NCI-H524 (cell line): ENCODE measurements around the gene CAMK1D.

Experiments used
- DNase-seq, 2 experiments: peaks; one replicate each; lab custom pipeline; 2025; lab: John Stamatoyannopoulos, UW

Gene CAMK1D

GRCh38 chr10:12823328-12823727 lies 474.0 kb downstream of the CAMK1D start:
- DNase-seq, result no peak

- no peak for DNase-seq
Observed at GRCh38 chr10:12825260-12825849, 476.0 kb downstream of the CAMK1D start.

GRCh38 chr10:12826800-12827372 lies 477.5 kb downstream of the CAMK1D start:
- no peak for DNase-seq

- DNase-seq, result no peak
Observed at GRCh38 chr10:12828736-12829135, 479.4 kb downstream of the CAMK1D start.

DNA sequence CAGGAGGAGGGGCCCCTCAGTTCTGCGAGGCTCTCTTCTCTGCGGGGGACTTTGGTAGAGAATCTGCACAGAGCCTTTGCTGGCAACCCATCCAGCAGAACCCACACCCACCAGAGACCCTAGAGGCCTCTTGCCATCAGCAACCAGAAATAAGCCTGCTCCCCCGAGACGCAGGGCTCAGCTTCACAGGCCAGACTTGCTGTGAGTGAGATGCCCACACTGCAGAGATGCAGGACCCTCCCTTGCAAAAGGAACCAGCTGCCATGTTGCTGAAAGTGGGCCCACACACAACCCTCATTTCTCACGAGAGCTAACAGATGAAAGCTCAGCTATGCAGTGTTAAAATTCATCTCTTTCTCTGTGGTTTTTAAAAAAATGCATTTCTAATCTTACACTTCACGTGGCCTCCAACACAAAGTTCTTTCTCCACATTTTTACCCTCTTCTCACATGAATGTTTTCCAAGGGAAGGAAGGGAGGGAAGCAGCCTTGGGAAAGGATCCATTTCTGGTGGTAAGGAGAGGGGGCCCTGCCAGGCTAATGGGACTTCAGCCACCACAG lies 480.6 kb downstream of the CAMK1D start:
- no peak for DNase-seq

GRCh38 chr10:12832096-12832495 lies 482.7 kb downstream of the CAMK1D start:
- no peak for DNase-seq

GRCh38 chr10:12833451-12833850 lies 484.1 kb downstream of the CAMK1D start:
- DNase-seq, result no peak

GRCh38 chr10:12834116-12834665 lies 484.8 kb downstream of the CAMK1D start:
- no peak for DNase-seq

DNA sequence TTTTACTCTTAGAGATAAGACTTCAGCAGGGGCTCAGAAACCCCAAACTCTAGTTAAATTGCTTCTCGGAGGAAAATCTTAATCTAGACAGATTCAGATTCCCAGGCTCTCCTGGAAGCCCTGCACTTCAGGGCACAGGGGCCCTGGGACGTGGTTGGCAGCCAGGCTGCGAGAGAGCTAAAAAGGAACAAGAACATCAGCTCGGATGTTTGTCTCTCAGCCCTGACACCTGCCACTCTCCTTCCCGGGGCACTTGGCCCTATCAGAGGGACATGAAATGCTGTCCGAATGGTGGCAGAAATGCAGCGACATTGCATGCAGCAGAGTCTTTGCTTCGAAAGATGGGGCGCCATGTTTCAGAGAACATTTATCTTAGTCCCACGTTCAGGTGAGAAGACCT lies 485.4 kb downstream of the CAMK1D start:
- DNase-seq, result no peak

DNA sequence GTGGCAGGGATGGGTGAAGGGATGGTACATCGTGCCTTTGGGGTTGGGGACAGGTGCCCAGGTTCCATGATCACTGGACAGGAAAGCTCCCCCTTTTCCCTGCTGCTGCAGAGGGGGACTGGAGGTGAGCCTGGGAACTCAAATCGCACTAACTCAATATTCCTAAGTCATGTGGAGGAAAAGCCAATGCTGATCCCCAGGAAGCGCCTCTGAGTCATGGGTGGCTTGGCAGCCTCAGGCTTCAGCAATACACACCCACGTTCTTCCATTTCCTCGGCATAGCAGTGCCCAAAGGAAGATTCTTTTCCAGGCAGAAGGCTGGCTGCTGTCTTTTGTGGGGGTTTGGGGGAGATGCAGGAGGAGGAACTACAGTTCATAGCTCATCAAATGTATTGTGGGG lies 486.4 kb downstream of the CAMK1D start:
- DNase-seq, result no peak

- DNase-seq, result no peak
Observed at GRCh38 chr10:12838366-12838765, 489.0 kb downstream of the CAMK1D start.

DNA sequence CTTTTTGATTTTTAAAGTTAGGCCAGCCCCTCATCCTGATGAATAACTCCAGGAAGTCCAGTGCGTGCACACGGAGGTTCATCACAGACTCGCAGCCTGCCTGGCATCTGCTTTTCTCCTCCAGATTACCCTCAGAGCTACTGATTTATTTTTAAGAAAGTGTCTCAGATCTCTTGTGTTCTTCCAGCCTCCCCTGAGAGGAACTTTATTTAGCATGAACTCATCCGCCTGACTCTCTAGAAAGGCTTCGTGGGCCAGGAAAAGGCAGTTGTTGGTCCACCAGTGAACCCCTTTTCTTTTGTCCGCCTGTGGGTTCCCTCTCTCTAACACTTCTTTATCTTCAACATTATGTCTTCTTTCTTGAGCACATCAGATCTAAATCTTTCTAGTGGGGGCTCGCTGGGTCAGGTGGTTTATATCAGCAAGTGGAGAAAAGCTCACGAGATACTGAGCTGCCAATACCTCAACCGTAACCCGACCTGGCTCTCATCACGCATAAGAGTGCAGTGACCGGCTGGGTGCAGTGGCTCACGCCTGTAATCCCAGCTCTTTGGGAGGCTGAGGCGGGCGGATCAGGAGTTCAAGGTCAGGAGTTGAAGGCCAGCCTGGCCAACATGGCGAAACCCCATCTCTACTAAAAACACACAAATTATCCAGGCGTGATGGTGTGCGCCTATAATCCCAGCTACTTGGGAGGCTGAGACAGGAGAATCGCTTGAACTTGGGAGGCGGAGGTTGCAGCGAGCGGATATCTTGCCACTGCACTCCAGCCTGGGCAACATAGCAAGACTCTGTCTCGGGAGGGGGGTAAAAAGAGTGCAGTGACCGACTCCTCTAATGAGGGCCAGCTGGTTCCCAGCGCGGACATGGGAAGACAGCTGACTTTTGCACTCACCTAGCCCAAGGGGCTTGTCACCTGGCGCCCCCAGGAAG lies 489.9 kb downstream of the CAMK1D start:
- DNase-seq, result no peak

DNA sequence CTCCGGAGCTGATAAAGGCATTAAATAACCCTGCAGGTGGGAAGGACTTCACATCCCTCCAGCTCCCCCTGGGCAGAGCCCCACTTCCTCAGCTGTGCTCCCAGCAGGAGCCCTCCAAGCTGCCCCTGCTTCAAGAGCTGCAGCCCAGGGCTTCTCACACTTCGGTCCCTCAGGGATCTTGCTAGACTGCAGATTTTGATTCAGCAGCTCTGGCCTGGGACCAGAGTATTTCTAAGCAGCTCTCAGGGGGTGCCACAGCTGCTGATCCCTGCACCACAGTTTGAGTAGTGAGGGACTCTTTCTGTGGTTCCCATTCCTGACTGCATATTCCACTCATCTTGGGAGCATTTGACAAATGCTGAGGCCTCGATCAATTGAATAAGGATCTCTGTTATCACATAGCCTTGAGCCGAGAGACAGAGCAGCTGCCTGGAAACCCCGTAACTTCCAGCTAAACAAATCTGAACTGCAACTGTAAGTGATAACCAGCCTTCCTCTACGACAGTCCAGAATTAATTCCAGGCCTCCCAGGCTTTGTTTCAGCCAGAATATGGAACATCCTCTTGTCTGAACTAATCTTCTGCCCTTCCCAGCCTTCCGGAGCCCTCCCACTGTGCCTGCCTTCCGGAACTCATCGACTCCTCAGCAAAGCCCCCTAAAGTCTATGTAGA lies 490.7 kb downstream of the CAMK1D start:
- DNase-seq, result no peak

- no peak for DNase-seq
Observed at GRCh38 chr10:12841426-12841825, 492.1 kb downstream of the CAMK1D start.

DNA sequence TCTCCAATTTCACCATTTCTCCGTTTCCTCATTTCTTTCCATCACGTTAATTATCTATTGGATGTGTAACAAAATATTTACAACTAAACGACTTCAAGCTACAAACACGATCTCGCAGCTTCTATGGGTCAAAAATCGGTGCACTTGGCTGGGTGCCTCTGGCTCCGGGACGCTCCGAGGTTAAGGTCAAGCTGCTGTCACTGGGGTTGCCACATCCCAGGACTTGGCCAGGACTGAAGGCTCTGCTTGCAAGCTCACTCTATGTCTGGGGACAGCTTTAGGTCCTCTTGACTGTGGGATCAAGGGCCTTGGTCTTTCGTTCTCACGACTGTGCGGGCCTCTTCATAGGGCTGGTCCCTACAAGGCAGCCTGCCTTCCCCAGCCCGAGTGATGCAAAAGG lies 492.5 kb downstream of the CAMK1D start:
- no peak for DNase-seq

GRCh38 chr10:12842310-12842709 lies 493.0 kb downstream of the CAMK1D start:
- no peak for DNase-seq

GRCh38 chr10:12843296-12843945 lies 494.1 kb downstream of the CAMK1D start:
- DNase-seq, result no peak

GRCh38 chr10:12844811-12845483 lies 495.6 kb downstream of the CAMK1D start:
- DNase-seq, result no peak

DNA sequence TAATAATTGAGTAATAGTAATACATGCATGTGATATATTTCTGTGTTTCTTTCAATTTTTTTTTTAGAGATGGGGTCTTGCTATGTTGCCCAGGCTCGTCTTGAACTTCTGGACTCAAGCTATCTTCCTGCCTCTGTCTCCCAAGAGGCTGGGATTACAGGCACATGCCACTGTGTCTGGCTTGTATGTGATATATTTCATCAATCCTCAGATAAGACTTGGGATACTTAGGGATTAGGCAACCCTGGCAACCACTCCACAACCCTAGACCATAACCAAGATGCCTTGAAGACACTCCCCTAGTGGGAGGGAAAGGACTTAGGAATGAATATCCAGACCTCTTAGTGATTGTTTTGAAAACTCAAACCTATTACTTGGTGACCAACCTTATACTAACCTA lies 497.4 kb downstream of the CAMK1D start:
- no peak for DNase-seq

- no peak for DNase-seq
Observed at GRCh38 chr10:12847361-12847975, 498.1 kb downstream of the CAMK1D start.
